Stimulated activated CD8-positive, alpha-beta memory T cell treated with anti-CD3 and anti-CD28 coated beads, Interleukin-15, amount 100 ng/mL, for 1 hour (primary cell): Measurements from ENCODE around the gene RGS6.

Experiments used
- DNase-seq: peaks from one replicate; pipeline ENCODE4 v3.0.0-alpha.2; 2020; ENCODE audit warnings: low read depth

The RGS6 gene

DNA sequence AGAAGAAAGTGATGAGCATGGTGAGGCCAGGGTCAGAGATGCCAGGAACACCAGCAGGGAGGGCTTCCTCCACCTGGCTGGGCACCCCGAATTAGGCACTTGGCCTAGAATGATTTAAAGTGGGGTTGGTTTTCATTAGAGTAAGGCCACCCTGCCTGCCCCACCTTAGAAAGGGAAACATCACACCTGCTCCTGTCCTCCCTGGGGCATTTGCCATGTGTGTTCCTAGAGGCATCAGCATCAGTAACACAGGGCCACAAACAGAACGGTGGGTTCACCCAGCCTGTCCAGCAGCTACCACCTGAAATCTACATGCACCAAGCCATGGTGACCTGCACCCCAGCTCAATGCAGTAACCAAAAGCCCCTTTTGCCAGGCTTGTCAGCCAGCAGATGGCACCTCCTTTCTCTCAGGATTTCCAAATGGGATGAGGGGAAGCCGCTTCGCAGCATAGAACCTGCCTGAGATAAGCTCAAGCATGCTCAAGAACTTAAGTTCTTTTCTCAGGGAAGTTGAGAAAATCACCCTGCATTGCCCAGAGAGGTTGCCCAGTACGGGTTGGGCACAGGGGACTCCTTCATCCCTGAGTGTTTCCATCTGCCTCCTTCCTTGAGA lies 622.9 kb downstream of the RGS6 start:
- DNase-seq = no peak

GRCh38 chr14:72555609-72556000 lies 623.4 kb downstream of the RGS6 start:
- DNase-seq = no peak

GRCh38 chr14:72557671-72558070 lies 625.4 kb downstream of the RGS6 start:
- no peak for DNase-seq

- no peak for DNase-seq
Observed at GRCh38 chr14:72558721-72559120, 626.5 kb downstream of the RGS6 start.

- no peak for DNase-seq
Observed at GRCh38 chr14:72559202-72559601, 627.0 kb downstream of the RGS6 start.

GRCh38 chr14:72559669-72560255 lies 627.5 kb downstream of the RGS6 start:
- DNase-seq = no peak

GRCh38 chr14:72560331-72560730 lies 628.1 kb downstream of the RGS6 start:
- DNase-seq = no peak

- no peak for DNase-seq
Observed at GRCh38 chr14:72560889-72561493, 628.8 kb downstream of the RGS6 start.

DNA sequence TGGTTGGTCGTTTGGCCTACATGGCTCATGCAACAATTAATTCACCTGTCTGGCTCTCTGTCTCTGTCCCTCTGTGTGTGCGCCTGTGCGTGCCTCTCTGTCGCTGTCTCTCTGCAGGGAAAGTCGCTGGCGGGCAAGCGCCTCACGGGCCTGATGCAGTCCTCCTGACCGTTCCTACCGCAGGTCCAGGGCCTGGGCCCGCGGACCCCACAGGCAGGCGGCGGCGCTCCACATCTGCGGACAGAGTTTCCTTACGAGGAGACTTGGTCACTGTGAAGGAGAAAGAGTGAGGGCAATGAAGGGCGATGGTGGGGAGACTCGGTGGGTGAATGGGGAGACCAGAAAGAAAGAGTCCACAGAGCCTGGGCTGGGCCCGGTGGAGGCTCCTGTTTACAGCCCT lies 630.1 kb downstream of the RGS6 start:
- DNase-seq = no peak

DNA sequence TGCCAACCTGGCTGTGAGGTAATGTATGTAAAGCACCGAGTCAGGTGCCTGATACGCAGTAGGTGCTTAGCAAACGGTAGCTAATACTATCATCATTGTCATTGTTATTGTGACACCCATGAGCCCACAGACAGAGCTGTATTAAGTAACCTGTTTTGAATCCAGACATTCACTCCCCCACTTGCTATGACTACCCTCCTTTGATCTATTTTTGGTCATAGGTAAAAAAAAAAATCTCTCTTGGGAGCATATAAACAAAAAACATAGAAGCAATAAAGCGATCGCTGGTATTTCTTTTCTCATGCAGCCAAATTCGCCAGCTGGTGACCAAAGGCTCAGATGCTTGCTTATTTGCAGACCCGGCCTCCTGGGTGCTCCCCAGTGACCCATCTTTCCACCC lies 631.4 kb downstream of the RGS6 start:
- no peak for DNase-seq

DNA sequence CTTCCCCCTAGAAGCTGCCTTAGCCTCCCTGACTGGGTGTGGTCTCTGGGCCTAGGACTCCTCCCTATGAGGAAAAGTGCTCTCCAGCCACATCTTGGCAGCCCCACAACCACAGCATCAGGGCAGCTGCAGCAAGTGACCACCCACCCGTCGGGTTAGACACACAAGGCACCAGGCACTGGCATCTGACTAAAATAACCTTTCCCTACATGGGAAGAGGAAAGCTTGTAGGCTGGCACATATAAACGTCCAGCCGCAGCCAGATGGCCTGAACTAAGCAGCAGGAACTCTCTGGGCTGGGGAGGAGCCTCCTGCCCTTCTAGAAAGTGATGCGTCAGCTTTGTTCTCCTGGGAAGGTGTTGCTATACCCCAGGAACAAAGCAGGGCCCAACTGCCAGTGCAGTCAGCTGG lies 632.9 kb downstream of the RGS6 start:
- no peak for DNase-seq

DNA sequence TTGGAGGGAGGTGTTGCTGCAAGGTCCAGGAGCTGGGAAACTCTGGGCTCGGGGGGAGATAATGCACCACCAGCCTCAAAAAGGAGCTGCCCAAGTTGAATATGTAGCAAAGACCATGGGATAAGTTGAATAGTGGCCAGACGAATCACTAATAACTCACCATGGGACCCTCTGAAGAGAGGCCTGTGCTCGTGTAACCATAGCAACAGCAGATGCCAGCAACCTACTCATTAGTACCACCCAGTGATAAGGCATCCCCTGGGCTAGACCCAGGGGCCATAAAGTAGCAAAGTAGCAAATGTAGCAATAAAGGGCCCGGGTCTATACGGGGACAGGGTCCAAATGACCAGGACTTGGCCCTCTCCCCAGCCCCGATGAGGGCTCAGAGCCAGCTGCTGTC lies 633.7 kb downstream of the RGS6 start:
- no peak for DNase-seq

DNA sequence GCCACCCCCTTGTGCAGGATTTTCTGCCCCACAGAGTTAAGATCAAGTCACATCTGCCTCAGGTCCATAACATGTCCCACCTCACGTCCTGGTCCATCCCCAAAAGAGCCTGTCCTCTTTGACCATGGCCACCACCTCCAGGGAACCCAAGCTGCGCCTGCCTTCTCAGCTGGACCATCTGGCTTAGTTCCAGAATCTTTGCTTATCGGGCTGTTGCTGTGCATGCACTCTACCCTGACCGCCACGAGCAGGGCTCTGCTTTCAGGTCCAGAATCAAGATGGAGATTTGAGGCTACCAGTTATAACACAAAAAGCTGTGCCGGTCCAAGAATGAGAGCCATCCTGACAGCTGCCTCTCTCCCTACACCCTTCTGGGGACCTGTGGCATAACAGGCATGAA lies 635.0 kb downstream of the RGS6 start:
- DNase-seq = no peak

DNA sequence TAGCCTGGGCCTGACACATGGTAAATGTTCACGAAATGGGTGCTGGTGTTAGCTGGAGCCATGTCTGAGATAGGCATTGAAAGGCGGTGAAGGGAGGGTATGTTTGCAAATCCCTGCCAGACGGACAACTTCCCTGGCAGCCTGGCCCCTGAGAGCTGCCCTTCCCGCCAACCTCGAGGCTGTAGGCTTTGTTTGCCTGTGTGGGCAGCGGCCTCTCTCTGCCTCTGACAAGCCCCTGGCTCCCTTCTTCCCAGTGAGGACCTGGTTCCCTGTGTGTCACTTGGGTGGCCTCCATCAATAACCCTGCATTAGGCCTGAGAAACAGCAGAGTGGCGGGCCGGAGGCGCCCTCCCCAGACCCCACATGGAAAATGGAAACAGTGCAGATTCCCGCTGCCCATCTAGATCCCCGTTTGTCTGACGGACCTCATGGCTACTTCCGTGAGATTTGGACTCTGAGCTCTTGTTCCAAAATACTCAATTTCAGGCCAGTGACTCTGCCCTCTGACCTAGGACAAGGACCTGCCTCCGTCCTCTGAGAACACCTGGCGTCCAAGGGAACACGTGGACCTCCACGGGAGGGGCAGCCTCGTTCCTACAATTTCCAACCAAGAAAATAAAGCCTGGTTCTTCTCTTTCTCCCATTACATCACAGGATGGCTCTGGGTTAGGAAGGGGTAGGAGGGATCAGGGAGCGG lies 636.2 kb downstream of the RGS6 start:
- DNase-seq = no peak

- no peak for DNase-seq
Observed at GRCh38 chr14:72573725-72574417, 641.6 kb downstream of the RGS6 start.

DNA sequence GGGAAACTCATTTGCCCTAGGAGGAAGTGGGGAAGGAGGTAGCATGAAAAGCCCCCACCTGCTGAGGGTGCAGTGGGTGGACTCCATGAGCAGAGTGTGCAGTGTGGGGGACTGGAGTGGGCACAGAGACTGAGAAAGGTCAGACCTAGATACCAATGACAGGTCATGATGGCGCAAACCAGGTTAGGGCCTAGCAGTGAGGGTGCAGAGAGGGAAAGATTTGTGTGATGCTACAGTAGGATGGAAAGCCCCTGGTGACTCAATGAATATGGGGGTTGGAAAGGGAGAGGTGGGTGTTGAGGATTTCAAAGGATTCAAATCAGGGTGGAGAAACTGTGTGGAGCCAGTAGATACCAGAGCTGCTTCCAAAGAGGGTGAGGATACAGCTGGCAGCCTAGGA lies 642.5 kb downstream of the RGS6 start:
- no peak for DNase-seq

DNA sequence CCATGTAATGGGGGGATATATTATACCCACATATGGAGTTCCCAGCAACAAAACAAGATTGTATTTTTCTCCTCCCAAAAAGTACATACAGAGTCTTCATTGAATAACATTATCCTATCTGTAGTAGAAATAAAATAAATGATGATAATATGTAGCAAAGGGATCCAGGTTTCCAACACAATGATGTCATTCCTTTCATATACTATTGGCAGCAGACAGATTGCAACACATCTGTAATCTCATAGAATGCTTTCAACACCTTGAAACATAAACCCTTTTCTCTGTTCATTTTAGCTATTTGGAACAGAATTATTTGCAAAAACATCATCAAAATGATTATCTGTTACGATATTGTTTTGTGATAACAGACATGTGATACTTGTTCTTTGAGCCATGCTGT lies 644.0 kb downstream of the RGS6 start:
- no peak for DNase-seq

GRCh38 chr14:72577521-72577920 lies 645.3 kb downstream of the RGS6 start:
- no peak for DNase-seq

- no peak for DNase-seq
Observed at GRCh38 chr14:72578514-72578913, 646.3 kb downstream of the RGS6 start.

DNA sequence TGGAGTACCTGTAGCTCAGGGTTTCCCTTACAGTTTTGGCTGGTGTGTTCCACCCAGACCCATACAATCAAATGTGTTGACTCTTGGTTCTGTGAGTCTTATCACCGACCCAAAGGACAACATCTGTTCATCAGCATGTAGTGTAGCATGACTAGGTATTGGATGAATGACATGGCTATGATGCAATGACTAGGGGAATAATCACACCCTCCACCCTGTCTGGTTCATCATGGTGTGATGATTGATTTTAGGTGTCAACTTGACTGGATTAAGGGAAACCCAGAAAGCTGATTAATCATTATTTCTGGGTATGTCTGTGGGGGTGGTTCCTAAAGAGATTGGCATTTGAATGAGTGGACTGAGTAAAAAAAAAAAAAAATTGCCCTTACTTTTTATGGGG lies 650.4 kb downstream of the RGS6 start:
- DNase-seq = no peak

DNA sequence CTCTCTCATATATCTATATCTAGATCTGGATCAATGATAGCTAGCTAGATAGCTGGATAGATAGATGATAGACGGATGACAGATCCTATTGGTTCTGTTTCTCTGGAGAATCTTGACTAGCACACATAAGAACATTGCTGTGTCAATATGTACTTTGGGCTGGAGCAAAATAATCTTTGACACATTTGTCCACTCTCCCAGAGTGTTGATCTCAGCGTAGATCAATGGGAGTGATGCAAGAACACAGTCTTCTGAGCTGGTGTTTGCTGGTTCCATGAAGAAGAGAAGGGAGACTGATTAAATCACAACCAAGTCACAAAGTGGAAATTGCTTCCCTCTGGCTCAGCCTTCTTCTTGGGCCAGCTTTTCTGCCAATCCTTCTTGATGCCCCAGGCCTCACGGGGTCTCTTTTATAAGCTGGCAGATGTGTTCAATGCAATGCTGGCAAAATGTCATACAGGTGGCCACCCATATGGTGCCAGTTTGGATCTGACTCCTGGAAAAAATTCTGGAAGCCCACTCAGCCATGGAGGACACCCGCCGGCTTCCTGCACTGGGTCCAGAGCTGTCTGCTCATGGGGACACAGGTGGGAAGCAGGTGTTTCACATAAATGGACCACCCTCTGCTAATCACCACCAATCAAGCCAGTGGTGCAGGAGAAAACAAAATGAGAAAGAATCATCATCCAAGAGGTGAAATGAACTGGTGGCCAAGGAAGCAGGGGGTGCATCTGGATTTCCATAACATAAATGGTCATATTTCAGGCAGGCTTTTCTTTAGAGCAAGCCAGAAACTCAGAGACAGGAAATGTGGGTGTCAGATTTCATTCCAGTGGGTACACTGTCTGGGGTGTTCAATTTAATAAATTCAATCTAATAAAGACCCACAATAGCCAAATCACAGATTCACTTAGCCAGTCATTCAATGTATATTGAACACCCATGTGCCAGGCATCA lies 651.4 kb downstream of the RGS6 start:
- DNase-seq = no peak

- DNase-seq = no peak
Observed at GRCh38 chr14:72588521-72588920, 656.3 kb downstream of the RGS6 start.
